ENCODE measurements around the gene BRMS1. TPM values are rescaled to one million over a fixed set of nuclear protein-coding genes. Genes with fewer than 3 reads are reported as not detected.

The BRMS1 gene
- total RNA-seq, 1 experiment from 2014 or later, result 93.5 TPM

DNA sequence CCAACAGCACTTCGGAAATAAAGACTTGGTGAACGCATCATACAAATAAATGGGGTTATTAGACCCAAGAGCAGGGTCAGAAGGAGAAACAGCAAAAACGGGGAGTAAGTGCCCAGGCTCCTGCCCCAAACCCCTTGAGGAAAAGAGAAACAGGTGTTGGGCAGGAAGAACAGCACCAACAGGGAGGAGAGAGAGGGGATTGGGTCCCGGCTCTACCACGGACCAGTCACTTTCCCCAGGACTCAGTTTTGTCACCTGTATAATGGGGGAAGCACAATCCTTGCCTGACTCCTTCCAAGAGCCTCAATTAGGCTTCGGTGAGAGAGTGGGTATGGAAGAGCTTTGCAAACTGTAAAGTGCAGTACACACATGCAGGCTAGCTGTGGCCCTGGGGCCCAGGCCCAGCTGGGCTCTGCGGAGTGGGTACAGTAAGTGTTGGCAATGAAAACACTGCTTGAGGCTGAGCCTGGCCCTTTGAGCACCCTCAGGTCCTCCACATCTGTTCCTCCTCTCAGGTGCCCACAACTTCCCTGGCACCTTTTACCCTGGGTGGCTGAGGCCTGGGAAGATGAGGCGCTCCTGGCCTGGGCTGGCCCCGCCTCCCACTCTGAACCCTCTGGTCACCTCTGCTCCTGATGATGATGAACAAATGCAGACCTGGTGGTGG, 17.7 kb upstream of the BRMS1 start:
- ChIA-PET CTCF (interaction anchor here (1.1 to 2.2 kb wide), 2 partner anchors 10 to 23 kb away, joined by 3 to 4 read pairs; no protein-coding TSS in a partner anchor), POLR2A (ENCODE audit: low non-redundant PET) (interaction anchor here (0.7 kb wide), 1 partner anchor 24 kb away, joined by 3 read pairs; no protein-coding TSS in a partner anchor)
- Histone ChIP-seq H3K4me3 (ENCODE audit: low read depth, low read length, poor library complexity, severe bottlenecking) (no peak overlapping the region), H3K9me3 (ENCODE audit: low read depth, low read length, poor library complexity, severe bottlenecking) (no peaks in the 10 kb centered on the region), H3K27ac (ENCODE audit: low read depth, low read length, poor library complexity, severe bottlenecking) (peak overlapping the region; percentile 14), H3K36me3 (ENCODE audit: insufficient read depth, low read length, poor library complexity, severe bottlenecking) (peaks cover 56% of the 10 kb centered on the region), H3K27me3 (replicated peaks; ENCODE audit: insufficient read depth, low read depth, low read length, poor library complexity) (no peaks in the 10 kb centered on the region), H3K4me1 (ENCODE audit: insufficient read depth, low read length, poor library complexity, severe bottlenecking) (no peaks in the 10 kb centered on the region)
- DNase-seq (ENCODE audit: low spot score), result no peak
- TF ChIP-seq, protein P1, sequence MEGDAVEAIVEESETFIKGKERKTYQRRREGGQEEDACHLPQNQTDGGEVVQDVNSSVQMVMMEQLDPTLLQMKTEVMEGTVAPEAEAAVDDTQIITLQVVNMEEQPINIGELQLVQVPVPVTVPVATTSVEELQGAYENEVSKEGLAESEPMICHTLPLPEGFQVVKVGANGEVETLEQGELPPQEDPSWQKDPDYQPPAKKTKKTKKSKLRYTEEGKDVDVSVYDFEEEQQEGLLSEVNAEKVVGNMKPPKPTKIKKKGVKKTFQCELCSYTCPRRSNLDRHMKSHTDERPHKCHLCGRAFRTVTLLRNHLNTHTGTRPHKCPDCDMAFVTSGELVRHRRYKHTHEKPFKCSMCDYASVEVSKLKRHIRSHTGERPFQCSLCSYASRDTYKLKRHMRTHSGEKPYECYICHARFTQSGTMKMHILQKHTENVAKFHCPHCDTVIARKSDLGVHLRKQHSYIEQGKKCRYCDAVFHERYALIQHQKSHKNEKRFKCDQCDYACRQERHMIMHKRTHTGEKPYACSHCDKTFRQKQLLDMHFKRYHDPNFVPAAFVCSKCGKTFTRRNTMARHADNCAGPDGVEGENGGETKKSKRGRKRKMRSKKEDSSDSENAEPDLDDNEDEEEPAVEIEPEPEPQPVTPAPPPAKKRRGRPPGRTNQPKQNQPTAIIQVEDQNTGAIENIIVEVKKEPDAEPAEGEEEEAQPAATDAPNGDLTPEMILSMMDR (conservative IDR thresholded peaks at IDR 0.05; ENCODE audit: low read depth, low read length), result no peak
- no TSS peak for BruUV-seq (replicated peaks)
- intact Hi-C loops (cut with micrococcal nuclease; ENCODE audit: unreplicated experiment), result no loop called here

DNA sequence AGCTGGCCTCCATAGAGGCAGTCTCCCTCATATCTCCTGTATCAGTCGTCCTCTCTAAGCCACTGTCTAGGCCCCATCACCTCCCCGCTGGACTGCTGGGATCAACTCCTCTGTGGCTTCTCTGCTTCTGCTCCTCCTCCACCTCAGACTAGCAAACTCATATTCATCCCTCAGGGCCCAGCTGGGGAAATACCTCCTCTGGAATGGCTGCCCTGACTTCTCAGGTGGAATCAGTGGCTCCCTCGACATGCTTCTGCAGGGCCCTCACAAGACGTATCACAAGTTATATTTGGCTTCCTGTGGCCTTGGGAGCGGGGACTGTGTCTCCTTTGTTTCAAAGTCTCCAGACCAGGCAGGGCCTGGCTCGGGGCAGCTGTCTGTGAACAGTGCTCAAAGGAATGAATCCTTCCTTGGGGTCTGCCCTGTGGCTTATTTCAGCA, 16.6 kb upstream of the BRMS1 start:
- no peaks in the 10 kb centered on the region for H3K27me3 ChIP-seq (replicated peaks; ENCODE audit: insufficient read depth, low read depth, low read length, poor library complexity)
- H3K4me1 ChIP-seq (ENCODE audit: insufficient read depth, low read length, poor library complexity, severe bottlenecking), result no peaks in the 10 kb centered on the region
- no peak for TF ChIP-seq EZH2 (IDR thresholded peaks at IDR 0.05; ENCODE audit: borderline replicate concordance, low read depth, low read length, poor library complexity, severe bottlenecking)
- TF ChIP-seq, protein P1 (conservative IDR thresholded peaks at IDR 0.05; ENCODE audit: low read depth, low read length), result no peak
- ChIA-PET POLR2A (ENCODE audit: low non-redundant PET) (interaction anchor here (0.6 to 0.7 kb wide), 2 partner anchors 25 to 379 kb away, joined by 3 read pairs; no protein-coding TSS in a partner anchor), CTCF (no interaction called here)
- no peak for DNase-seq (ENCODE audit: low spot score)
- peaks cover 45% of the 10 kb centered on the region for H3K36me3 ChIP-seq (ENCODE audit: insufficient read depth, low read length, poor library complexity, severe bottlenecking)
- no peak overlapping the region for H3K4me3 ChIP-seq (ENCODE audit: low read depth, low read length, poor library complexity, severe bottlenecking)
- BruUV-seq (replicated peaks), result no TSS peak
- no peaks in the 10 kb centered on the region for H3K9me3 ChIP-seq (ENCODE audit: low read depth, low read length, poor library complexity, severe bottlenecking)
- peak overlapping the region; percentile 4 for H3K27ac ChIP-seq (ENCODE audit: low read depth, low read length, poor library complexity, severe bottlenecking)
- intact Hi-C loops (cut with micrococcal nuclease; ENCODE audit: unreplicated experiment), result no loop called here

DNA sequence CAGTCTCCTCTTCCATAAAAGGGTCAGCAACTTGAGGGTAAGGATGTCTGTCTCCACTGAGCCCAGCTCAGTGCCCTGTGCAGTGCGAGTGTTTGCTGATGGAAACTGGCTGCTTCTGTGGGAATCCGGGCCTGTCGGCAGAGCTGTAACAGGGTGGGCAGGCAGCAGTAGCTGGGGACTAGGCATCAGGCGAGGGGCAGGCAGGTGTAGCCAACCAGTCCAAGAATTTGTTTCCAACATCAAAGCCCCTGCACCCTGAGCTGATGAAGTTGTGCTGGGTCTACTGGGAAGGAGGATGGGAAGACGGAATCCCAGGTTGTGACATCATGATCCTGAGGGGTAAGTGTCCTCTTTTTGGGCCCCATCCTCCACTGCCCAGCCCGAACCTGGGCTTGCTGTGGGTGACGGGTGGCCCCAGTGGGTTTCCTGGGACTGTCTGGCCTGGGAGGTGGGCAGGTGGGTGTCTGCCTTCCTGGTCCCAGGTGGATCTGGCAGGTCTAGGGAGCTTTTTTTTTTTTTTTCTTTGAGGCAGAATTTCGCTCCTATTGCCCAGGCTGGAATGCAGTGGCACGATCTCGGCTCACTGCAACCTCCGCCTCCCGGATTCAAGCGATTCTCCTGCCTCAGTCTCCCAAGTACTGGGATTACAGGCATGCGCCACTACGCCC, 15.6 kb upstream of the BRMS1 start:
- no peak for DNase-seq (ENCODE audit: low spot score)
- H3K4me1 ChIP-seq (ENCODE audit: insufficient read depth, low read length, poor library complexity, severe bottlenecking), result no peaks in the 10 kb centered on the region
- H3K36me3 ChIP-seq (ENCODE audit: insufficient read depth, low read length, poor library complexity, severe bottlenecking), result peaks cover 36% of the 10 kb centered on the region
- H3K27me3 ChIP-seq (replicated peaks; ENCODE audit: insufficient read depth, low read depth, low read length, poor library complexity), result no peaks in the 10 kb centered on the region
- H3K4me3 ChIP-seq (ENCODE audit: low read depth, low read length, poor library complexity, severe bottlenecking), result no peak overlapping the region
- ChIA-PET CTCF (interaction anchor here (0.6 to 0.7 kb wide), 3 partner anchors 86 to 1034 kb away, joined by 3 to 5 read pairs (median 4); partner anchors contain the start of gene MUS81), POLR2A (ENCODE audit: low non-redundant PET) (interaction anchor here (0.6 kb wide), 1 partner anchor 12 kb away, joined by 3 read pairs; no protein-coding TSS in a partner anchor)
- intact Hi-C loops (cut with micrococcal nuclease; ENCODE audit: unreplicated experiment), result no loop called here
- peak overlapping the region; percentile 4 for H3K27ac ChIP-seq (ENCODE audit: low read depth, low read length, poor library complexity, severe bottlenecking)
- TF ChIP-seq, protein P1 (conservative IDR thresholded peaks at IDR 0.05; ENCODE audit: low read depth, low read length), result no peak
- TF ChIP-seq EZH2 (IDR thresholded peaks at IDR 0.05; ENCODE audit: borderline replicate concordance, low read depth, low read length, poor library complexity, severe bottlenecking), result no peak
- no peaks in the 10 kb centered on the region for H3K9me3 ChIP-seq (ENCODE audit: low read depth, low read length, poor library complexity, severe bottlenecking)
- no TSS peak for BruUV-seq (replicated peaks)
